A673 (cell line): ENCODE results near the gene MCM7. TPM values are rescaled to one million over a fixed set of nuclear protein-coding genes. Genes with fewer than 3 reads are reported as not detected.

Experiments used
- BruUV-seq: library from RNA; stranded (reverse); fragments of 400-500 nt; replicated peaks from 2 replicates; lab custom pipeline; 2021; lab: Mats Ljungman, UMichigan
- CTCF ChIA-PET: fragments of 300-600 bp; sonication (Branson Sonifier 250); formaldehyde crosslinking; loops from one replicate; lab custom pipeline; 2022; ENCODE audit warnings: antibody characterized with exemption; lab: Charles Lee
- POLR2A ChIA-PET: fragments of 300-600 bp; sonication (Branson Sonifier 250); formaldehyde crosslinking; loops from one replicate; lab custom pipeline; 2022; ENCODE audit warnings: antibody characterized with exemption; ENCODE audit not compliant: low non-redundant PET; lab: Charles Lee
- DNase-seq: peaks from one replicate; pipeline ENCODE4 v3.0.0-alpha.2; 2015; ENCODE audit warnings: low spot score
- H3K27ac ChIP-seq: fragments of 200-600 bp; sonication (generic); 2 replicates; pipeline ENCODE4 v1.5.1; 2016; ENCODE audit warnings: mixed run types, low read depth, mild to moderate bottlenecking, mixed read lengths, antibody characterized with exemption, low read length; ENCODE audit not compliant: poor library complexity, severe bottlenecking
- H3K27me3 ChIP-seq: fragments of 200-600 bp; sonication (generic); replicated peaks from 2 replicates; pipeline ENCODE4 v1.6.1; 2017; ENCODE audit warnings: mixed run types, low read depth, mild to moderate bottlenecking, mixed read lengths, antibody characterized with exemption, low read length; ENCODE audit not compliant: insufficient read depth, poor library complexity
- H3K36me3 ChIP-seq: fragments of 200-600 bp; sonication (generic); 2 replicates; pipeline ENCODE4 v1.6.1; 2016; ENCODE audit warnings: mixed run types, mild to moderate bottlenecking, mixed read lengths, antibody characterized with exemption, low read length; ENCODE audit not compliant: insufficient read depth, poor library complexity, severe bottlenecking
- H3K4me1 ChIP-seq: fragments of 200-600 bp; sonication (generic); 2 replicates; pipeline ENCODE4 v1.6.1; 2017; ENCODE audit warnings: mixed run types, mild to moderate bottlenecking, mixed read lengths, antibody characterized with exemption, low read length; ENCODE audit not compliant: insufficient read depth, poor library complexity, severe bottlenecking
- H3K4me3 ChIP-seq: fragments of 200-600 bp; sonication (generic); 2 replicates; pipeline ENCODE4 v1.5.1; 2016; ENCODE audit warnings: low read depth, mixed run types, mild to moderate bottlenecking, mixed read lengths, low read length; ENCODE audit not compliant: poor library complexity, severe bottlenecking
- H3K9me3 ChIP-seq: fragments of 200-600 bp; sonication (generic); 2 replicates; pipeline ENCODE4 v1.6.1; 2016; ENCODE audit warnings: mixed run types, low read depth, mild to moderate bottlenecking, mixed read lengths, antibody characterized with exemption, low read length; ENCODE audit not compliant: poor library complexity, severe bottlenecking
- EZH2 ChIP-seq: fragments of 200-600 bp; sonication (generic); IDR thresholded peaks from 2 replicates; pipeline ENCODE4 v1.6.1; 2017; ENCODE audit warnings: borderline replicate concordance, low read depth, mild to moderate bottlenecking, mixed read lengths, antibody characterized with exemption, low read length; ENCODE audit not compliant: poor library complexity, severe bottlenecking
- intact Hi-C: fragments of 100-400 bp; cut with micrococcal nuclease; formaldehyde crosslinking; loops from one replicate; pipeline ENCODE4 v1.10.0; 2022; ENCODE audit not compliant: unreplicated experiment
- total RNA-seq: library from RNA; stranded (reverse); gene quantifications from 2 replicates; pipeline ENCODE4 v1.2.3, GENCODE V29; 2021
- TF ChIP-seq, protein P1 (sequence below): fragments of 300-800, 200-600 bp; sonication (generic); conservative IDR thresholded peaks from 2 replicates; pipeline ENCODE4 v1.5.1; 2017; ENCODE audit warnings: low read depth, mild to moderate bottlenecking, antibody characterized with exemption, low read length, moderate library complexity, mixed read lengths

The MCM7 gene
- total RNA-seq, 1 experiment from 2014 or later = 399 TPM

DNA sequence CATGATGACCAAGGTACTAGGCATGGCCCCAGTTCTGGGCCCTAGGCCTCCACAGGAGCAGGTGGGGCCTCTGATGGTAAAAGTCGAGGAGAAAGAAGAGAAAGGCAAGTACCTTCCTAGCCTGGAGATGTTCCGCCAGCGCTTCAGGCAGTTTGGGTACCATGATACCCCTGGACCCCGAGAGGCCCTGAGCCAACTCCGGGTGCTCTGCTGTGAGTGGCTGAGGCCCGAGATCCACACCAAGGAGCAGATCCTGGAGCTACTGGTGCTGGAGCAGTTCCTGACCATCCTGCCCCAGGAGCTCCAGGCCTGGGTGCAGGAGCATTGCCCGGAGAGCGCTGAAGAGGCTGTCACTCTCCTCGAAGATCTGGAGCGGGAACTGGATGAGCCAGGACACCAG lies 44.2 kb downstream of the MCM7 start:
- Histone ChIP-seq H3K4me1 (no peaks in the 10 kb centered on the region), H3K4me3 (no peak overlapping the region), H3K9me3 (no peaks in the 10 kb centered on the region), H3K27me3 (no peaks in the 10 kb centered on the region), H3K36me3 (peaks cover 34% of the 10 kb centered on the region), H3K27ac (no peak overlapping the region)
- ChIA-PET POLR2A (no interaction called here), CTCF (no interaction called here)
- no peak for TF ChIP-seq EZH2
- TF ChIP-seq, protein P1, sequence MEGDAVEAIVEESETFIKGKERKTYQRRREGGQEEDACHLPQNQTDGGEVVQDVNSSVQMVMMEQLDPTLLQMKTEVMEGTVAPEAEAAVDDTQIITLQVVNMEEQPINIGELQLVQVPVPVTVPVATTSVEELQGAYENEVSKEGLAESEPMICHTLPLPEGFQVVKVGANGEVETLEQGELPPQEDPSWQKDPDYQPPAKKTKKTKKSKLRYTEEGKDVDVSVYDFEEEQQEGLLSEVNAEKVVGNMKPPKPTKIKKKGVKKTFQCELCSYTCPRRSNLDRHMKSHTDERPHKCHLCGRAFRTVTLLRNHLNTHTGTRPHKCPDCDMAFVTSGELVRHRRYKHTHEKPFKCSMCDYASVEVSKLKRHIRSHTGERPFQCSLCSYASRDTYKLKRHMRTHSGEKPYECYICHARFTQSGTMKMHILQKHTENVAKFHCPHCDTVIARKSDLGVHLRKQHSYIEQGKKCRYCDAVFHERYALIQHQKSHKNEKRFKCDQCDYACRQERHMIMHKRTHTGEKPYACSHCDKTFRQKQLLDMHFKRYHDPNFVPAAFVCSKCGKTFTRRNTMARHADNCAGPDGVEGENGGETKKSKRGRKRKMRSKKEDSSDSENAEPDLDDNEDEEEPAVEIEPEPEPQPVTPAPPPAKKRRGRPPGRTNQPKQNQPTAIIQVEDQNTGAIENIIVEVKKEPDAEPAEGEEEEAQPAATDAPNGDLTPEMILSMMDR = no peak
- DNase-seq = no peak
- no TSS peak for BruUV-seq
- intact Hi-C loops = no loop called here

DNA sequence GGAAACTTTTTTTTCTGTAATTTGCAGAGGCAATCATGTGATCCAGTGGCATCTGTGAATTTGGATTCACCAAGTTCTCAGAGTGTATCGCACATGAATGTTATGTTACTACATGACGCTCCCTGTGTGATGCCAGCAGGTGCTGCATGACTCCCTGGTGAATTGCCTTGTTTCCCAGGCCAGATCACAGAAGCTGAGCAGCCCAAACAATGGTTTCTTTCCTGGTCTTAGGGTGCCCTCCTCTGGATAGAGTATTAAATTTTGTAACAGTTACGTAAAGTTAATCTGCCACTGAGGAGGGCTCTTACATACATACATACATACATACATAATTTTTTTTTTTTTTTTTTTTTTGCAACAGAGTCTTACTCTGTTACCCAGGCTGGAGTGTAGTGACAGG lies 48.0 kb downstream of the MCM7 start:
- Histone ChIP-seq H3K27ac (no peak overlapping the region), H3K4me3 (no peak overlapping the region), H3K36me3 (peaks cover 15% of the 10 kb centered on the region), H3K4me1 (peaks cover 9% of the 10 kb centered on the region), H3K9me3 (no peaks in the 10 kb centered on the region), H3K27me3 (no peaks in the 10 kb centered on the region)
- BruUV-seq = no TSS peak
- peak; percentile 71 for DNase-seq
- CTCF ChIA-PET = interaction anchor here (1.0 to 1.2 kb wide), 3 partner anchors 38 to 59 kb away, joined by 3 to 6 read pairs (median 4); no protein-coding TSS in a partner anchor
- POLR2A ChIA-PET = no interaction called here
- intact Hi-C loops = loop anchor here (5.0 kb wide), 1 partner anchor 61 kb away; no protein-coding TSS in a partner anchor
- no peak for TF ChIP-seq EZH2
- TF ChIP-seq, protein P1 = peak; percentile 32; the same call in 1 of the 2 replicates

GRCh38 chr7:100051611-100052010 lies 49.6 kb downstream of the MCM7 start:
- TF ChIP-seq EZH2 = no peak
- TF ChIP-seq, protein P1 = no peak
- no peak overlapping the region for H3K4me3 ChIP-seq
- intact Hi-C loops = loop anchor here (5.0 kb wide), 1 partner anchor 59 kb away; no protein-coding TSS in a partner anchor
- BruUV-seq = TSS peak; percentile 16
- ChIA-PET POLR2A (no interaction called here), CTCF (no interaction called here)
- H3K4me1 ChIP-seq = peaks cover 9% of the 10 kb centered on the region
- no peak for DNase-seq
- H3K27ac ChIP-seq = no peak overlapping the region
- no peaks in the 10 kb centered on the region for H3K9me3 ChIP-seq
- H3K27me3 ChIP-seq = no peaks in the 10 kb centered on the region
- H3K36me3 ChIP-seq = no peaks in the 10 kb centered on the region
